ENCODE results near the gene ART3.

GRCh38 chr4:76061982-76062381, 12.5 kb upstream of the ART3 start:
- TF ChIP-seq CTCF (conservative IDR thresholded peaks at IDR 0.05; ENCODE audit: low read depth, low read length) (no peak), EZH2 (IDR thresholded peaks at IDR 0.05; ENCODE audit: borderline replicate concordance, low read depth, low read length, poor library complexity, severe bottlenecking) (no peak)
